HG02973 (cell line): ENCODE data around the gene HTR3E.
"Not testable (repeated sequence)": the region's sequence is repeated elsewhere in the genome, so short reads cannot be mapped to it uniquely, and the experiment has no call there.

Experiments used
- ATAC-seq: cut with Tn5 transposase; IDR thresholded peaks from one replicate; pipeline ENCODE4 v1.9.1; 2021; ENCODE audit warnings: moderate library complexity; ENCODE audit not compliant: unreplicated experiment

Gene HTR3E, protein sequence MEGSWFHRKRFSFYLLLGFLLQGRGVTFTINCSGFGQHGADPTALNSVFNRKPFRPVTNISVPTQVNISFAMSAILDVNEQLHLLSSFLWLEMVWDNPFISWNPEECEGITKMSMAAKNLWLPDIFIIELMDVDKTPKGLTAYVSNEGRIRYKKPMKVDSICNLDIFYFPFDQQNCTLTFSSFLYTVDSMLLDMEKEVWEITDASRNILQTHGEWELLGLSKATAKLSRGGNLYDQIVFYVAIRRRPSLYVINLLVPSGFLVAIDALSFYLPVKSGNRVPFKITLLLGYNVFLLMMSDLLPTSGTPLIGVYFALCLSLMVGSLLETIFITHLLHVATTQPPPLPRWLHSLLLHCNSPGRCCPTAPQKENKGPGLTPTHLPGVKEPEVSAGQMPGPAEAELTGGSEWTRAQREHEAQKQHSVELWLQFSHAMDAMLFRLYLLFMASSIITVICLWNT

DNA sequence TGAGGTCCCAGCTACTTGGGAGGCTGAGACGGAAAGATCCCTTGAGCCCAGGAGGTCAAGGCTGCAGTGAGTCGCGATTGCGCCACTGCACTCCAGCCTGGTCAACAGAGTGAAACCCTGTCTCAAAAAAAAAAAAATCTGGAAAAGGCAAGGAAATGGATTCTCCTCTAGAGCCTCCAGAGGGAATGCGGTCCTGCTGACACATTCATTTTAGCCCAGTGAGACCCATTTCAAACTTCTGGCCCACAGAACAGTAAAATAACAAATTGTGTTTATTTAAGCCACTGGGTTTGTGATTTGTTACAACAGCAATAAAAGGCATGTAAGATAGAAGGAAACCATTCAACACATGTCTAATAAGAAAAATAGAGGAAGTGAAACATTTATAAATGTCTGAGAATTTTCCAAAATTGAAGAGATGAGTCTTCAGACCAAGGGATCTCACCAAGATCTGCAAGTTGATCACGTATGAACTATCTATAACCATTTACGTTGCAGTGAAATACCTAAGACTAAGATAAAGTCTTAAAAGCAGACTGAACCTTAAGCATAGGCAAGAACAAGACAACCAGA is at the start of gene HTR3E:
TSS of gene HTR3E (plus strand) at position 254 of the 573 bp plus-strand sequence. CDS start 466 bp downstream, outside the sequence.
- no peak for ATAC-seq

DNA sequence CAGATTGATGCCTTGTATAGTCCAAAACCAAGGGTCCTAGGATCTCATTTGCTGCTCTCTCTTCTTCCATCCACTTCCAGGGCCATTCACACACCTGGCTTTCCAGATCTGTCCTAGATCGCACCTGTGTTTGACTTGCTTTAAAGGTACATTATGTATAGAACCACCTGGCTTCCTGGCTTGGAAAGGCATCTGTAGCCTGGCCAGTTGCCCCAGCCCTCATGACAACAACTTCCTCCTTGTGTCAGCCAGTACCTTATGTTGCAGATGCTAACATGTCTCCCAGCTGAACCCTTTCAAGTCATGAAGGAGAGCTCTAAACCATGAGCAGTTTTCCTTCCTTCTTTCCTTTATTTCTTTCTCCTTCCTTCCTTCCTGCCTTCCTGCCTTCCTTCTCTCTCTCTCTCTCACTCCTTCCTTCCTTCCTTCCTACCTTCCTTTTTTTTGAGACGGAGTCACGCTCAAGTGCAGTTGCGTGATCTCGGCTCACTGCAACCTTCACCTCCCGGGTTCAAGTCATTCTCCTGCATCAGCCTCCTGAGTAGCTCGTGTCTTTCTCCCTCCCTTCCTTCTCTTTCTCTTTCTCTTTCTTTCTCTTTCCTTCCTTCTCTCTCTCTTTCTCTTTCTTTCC is 46.5 kb upstream of the HTR3E start:
- ATAC-seq = no peak

DNA sequence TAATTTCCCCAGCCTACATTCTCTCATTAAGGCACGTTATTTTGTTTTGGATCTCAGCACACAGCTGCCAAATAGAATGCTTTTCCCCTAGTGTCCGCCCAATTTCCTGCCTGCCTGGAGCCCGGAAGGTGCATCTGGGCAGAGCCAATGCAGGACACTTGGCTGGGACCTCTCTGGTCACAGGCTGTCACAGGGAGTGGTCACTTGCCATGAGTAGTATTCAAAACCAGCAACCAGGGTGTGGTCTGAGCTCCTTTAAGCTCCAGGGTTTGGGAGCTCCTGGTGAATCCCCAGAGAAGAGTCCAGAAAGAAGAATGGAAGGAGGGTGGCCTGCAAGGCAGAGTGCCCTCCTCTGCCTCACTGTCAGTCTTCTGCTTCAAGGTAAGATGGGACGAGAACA is 44.1 kb upstream of the HTR3E start, which contains the start of gene HTR3C:
TSS of gene HTR3C (plus strand) at position 281 of the 400 bp plus-strand sequence. CDS start at position 315, 34 bp downstream.
- no peak for ATAC-seq

DNA sequence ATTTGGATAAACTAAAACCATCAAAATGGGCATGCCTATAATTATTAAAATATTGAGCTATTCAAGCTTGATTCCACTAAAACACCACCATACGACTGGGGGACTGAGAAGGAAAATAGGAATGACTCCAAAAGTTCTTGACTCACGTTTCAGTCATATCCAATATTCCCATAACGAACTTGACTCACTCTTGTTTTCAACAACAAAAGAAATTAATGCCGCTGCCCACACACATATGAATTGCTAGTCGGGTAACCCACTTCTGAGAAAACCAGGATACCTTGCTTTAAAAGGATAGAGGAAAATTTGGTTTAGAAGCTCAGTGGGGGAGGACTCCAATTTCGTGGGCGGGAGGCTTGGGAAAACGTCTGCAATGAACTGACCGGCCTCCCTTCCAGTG is 38.8 kb upstream of the HTR3E start:
- ATAC-seq = no peak

DNA sequence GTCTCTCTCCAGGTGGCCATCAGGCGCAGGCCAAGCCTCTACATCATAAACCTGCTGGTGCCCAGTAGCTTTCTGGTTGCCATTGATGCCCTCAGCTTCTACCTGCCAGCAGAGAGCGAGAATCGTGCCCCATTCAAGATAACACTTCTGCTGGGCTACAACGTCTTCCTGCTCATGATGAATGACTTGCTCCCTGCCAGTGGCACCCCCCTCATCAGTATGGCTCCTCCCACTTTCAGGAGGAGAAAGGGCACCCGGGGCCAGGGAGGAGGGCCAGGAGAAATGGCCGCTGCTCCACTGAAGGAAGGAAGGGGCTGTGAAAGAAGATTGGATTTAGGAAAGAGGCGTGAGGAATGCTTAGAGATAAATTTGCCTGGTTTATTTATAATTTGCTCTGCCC is 37.4 kb upstream of the HTR3E start:
- no peak for ATAC-seq

DNA sequence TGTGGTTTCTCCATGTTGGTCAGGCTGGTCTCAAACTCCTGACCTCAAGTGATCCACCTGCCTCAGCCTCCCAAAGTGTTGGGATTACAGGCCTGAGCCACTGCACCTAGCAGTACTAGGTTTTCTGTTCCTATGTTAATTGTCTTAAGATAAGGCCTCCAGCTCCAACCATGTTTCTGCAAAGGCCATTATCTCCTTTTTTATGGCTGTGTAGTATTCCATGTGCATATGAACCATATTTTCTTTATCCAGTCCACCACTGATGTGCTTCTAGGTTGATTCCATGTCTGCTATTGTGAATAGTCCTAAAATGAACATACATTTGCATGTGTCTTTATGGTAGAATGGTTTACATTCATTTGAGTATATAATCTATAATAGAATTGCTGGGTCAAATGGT is 34.2 kb upstream of the HTR3E start:
- no peak for ATAC-seq

DNA sequence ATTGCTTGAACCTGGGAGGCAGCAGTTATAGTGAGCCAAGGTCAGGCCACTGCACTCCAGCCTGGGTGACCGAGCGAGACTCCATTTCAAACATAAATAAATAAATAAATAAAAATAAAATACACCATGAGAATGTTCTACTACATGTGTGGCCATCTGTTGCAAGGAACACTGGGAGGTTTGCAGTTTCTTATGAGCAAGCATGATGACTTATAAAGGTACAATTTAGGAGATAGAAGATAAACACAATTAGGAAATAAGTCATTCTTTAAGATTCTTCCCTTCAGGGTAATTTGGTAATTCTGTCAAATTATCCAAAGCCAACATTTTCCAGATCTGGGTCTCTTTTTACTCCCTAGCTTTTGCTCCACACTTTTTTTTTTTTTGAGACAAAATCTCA is 30.7 kb upstream of the HTR3E start:
- no peak for ATAC-seq

DNA sequence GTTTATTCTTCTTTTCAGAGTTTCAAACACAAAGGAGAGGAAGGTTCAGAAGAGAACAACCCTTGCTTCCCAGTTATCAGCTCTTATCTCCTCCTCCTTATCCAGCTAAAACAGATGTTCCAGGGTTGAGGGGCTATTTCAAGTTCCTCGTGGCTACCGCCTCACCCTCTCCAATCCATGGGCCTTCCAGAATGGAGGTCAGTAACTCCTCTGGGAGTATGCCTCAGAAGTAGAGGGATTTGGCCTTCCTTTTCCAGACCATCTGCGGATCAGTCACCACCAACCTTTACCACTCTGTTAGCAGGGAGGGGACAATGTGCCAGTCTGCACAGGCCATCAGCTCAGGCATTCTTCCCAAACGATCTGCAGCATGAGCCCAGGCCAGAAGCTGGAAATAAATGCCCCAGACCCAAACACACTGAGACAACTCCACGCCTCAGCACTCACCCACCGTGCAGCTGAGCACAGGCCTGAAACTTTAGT is 29.2 kb upstream of the HTR3E start:
- ATAC-seq = no peak

DNA sequence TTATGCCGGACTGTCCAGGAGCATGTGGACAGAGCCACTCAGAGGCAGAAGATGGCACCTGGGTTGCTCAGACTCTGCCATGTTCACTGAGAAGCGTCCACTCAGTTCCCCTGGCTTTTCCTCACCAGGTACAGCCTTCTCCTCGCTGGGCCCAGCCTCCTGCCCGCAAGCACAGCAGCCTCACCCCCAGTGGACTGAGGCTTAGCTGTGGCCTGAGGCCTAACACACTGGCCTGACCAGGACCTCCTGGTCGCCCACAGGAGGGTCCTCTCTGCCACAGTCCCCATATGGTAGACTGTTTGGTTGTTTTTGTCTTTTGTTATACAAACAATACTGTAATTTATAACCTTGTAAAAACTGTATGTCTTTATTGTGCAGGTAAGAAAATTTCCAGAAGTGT is 28.5 kb upstream of the HTR3E start:
- ATAC-seq = no peak

DNA sequence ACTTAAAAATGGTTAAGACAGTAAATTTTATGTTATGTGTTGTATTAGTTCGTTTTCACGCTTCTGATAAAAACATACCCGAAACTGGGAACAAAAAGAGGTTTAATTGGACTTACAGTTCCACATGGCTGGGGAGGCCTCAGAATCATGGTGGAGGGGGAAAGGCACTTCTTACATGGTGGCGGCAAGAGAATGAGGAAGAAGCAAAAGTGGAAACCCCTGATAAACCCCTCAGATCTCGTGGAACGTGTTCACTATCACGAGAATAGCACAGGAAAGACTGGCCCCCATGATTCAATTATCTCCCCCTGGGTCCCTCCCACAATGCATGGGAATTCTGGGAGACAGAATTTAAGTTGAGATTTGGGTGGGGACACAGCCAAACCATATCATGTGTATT is 25.7 kb upstream of the HTR3E start:
- not testable (repeated sequence) for ATAC-seq

DNA sequence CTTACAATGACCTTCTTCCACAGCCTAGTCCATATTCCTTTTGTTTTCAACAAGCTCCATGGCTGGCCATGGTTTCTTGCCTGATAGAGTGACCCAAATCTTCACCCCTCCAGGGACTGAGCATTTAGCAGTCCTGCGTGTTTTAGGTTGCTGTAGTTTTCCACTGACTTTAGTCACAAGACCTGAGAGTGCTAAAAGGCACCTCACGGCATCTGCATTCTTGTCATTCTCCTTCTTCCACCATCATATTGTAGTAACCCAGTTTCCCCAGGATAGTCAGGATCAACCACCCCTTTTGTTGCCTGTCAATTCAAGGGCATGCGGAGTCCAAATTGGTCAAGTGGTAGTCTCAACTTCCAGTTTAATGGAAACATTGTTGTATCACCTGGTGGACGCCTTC is 23.2 kb upstream of the HTR3E start:
- ATAC-seq = no peak

DNA sequence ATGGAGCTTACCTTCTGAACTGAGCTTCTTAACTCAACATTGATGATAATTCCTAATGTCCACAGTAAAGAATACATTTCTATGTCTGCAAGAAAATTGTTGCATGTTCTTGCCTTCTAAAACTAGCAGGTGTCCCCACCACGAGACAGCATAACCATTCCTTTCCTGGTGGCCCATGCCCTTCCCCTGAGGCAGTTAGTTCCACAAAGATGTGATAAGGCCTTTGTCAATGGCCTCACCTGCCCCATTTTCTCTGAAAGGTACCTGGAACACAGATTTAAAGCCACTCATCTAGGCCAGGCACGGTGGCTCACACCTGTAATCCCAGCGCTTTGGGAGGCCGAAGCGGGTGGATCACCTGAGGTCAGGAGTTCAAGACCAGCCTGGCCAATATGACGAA is 21.0 kb upstream of the HTR3E start:
- ATAC-seq = no peak

DNA sequence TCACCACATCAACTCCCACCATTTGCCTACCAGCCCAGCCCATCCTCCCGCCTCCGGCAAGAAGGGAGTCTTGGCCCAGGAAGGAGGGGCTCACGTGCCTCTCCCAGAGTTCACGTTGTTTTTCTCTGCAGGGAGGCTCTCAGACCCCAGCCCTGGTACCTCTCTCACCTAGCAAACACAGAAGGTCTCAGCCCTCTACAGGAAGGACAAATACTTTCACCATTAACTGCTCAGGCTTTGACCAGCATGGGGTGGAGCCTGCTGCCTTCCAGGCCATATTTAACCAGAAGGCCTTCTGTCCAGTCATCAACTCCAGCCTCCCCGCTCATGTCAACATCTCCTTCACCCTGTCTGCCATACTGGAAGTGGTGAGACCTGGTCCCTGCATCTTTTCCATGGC is 19.0 kb upstream of the HTR3E start:
- ATAC-seq = no peak

DNA sequence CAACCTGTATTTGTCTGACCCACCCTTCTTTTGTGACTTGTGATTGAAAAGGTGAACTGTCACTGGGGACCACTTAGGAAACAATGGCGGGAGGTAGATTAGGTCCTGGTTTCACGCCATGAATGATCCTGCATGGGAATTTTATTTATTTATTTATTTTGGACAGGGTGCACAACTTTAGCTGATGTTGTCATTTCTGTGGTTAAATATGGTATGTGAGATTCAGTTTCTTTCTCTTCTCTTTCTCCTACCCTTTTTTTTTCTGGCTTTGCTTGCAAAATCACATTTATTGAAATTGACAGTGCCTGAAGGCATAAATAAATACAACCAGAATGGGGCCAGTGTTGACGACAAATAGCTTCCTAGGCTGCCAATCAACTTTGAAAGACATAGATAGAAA is 18.0 kb upstream of the HTR3E start:
- ATAC-seq = no peak

DNA sequence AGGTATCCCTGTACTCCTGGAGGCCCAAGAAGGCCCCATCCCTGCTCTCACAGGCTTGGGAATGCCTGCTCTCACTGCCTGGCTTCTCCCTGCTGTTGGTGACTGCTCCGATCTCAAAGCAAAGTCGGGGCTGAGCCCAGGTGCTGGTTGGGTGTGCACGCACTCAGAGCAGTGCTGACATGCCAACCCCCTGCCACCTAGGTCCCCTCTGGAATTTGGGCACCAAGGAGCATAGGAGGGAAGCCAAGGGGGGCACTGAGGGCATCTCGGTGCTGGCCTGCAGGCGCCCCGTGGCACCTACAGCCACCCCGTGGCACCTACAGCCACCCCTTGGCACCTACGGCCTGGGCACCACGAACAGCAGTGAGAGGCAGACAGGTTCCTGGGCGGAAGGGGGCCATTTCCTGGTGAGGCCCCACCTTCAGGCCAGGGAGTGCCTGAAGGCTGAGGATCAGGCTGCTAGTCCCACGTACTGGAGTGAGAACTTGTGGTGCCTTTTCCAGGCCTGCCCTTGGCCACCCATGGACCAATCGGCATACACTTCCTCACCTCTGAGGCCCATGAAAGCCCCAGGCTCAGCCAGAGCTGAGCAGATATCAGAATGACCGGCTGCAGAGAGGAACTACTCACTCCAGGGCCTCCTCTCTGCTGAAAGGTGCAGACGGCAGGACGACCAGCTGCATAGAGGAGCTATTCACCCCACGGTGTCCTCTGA is 15.6 kb upstream of the HTR3E start:
- no peak for ATAC-seq

DNA sequence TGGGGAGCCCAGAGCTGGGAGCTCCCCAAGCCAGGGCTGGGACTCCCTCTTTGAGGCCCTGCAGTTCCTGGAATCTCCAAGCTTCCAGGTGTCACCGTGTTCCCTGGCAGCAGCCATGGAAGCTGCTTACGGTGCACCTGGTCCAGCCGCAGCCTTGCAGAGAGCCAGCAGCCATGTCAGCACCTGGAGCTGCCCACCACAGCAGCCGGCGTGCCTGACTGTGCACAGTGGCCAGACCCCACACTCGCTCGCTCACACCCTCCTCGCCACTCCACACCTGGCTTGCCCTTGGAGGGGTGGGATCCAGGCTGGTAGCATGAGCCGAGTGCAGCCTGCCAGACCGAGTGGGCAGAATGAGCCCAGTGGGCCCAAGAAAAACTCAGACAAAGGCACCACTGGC is 14.8 kb upstream of the HTR3E start:
- no peak for ATAC-seq

DNA sequence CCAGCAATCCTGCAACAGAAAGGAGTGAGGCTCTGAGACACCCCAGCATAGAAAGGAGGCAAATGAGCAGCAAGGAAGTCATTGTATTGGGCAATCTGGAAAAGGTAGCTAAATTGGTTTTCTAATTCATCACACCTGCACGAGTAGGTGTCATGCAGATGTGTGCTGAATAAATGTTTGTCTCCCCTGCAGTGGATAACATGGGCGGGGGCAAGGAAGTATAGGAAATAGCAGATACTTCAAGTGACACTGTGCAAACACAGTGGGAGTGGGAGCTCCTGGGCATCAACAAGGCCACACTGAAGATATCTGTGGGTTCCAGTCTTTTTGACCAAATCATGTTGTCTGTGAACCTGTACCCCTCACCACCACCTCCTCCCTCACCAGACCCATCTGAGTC is 14.4 kb upstream of the HTR3E start:
- no peak for ATAC-seq

DNA sequence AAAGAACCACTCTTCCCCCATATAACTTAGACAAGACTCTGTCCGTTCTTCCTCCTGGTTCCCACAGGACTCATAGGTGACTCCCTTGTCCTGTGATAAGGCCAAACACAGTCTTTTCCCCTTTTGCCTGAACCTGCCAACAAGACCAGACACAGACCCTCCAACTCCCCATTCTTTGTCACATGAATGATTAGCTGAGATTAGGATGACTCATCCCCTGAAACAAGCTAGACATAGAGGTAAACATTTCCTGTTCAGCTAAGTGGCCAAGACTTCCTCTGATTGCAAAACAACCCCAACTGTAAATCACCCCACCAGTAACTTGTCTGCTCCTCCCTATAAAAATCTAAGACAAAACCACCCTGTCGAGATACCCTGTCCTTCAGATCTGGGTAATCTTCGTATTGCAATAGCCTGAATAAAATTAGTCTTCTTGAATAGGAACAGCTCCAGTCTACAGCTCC is 11.4 kb upstream of the HTR3E start:
- ATAC-seq = no peak

DNA sequence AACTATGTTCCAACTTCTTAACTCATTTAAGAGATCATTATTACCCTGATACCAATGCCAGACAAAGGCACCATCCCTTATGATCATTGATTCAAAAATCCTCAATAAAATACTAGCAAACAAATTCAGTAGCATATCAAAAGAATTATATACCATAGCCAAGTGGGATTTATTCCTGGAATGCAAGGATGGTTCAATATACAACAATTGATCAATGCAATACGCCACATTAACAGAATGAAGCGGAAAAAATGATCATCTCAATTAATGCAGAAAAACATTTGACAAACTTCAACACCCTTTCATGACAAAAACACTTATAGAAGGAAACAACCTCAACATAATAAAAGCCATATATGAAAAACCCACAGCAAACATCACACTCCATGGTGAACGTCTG is 4.7 kb upstream of the HTR3E start:
- ATAC-seq = no peak

DNA sequence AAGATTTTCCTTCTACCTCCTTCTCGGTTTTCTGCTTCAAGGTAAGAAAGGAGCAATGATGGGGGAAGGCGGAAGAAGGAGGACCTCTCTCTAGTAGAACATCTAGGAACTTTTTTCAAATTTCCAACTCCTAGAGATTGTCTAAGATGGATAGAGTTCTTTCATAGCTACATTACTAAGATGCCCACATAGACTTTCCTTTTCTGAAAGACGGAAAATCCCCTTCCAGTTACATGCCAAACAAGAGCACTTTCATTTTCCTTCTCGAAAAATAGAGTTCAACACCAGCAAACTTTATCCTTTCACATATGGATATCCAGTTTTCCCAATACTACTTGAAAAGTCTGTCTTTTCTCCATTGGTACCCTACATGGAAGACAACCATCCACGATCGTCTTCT is 692 bp downstream of the HTR3E start:
- ATAC-seq = no peak
